ENCODE measurements around the gene AFAP1L2.

DNA sequence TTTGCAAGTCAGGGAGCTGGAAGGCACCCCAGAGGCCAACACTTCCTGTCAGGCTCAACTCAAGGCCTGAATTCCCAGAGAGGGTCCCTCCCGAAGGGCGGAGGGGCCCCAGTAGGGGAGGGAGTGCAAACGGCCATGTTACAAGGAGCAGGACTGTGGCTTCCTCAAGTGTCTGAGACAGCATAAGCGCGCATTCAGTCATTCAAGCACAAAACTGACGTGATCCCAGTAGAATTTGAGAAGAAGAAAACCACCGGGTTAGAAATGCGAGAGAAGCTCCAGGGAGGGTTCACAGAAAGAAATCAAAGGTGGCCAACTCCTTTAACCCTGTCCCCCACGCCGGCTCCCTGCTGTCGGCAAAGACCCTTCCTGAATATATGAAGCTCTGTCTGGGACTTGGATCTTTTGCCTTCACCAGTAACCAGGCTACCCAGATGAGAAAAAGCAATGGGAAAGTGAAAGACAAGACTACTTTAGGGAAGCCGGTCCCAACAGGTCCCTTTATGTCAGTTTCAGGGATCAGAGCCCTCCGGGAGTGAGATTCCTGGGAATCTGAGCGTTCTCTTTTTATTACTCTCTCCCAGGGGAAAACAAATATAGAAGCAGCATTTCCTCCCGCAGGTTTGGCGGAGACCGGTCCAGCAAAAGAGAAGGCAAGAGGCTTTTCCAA, 1.3 kb downstream of the AFAP1L2 start:
- TF ChIP-seq, protein P1, sequence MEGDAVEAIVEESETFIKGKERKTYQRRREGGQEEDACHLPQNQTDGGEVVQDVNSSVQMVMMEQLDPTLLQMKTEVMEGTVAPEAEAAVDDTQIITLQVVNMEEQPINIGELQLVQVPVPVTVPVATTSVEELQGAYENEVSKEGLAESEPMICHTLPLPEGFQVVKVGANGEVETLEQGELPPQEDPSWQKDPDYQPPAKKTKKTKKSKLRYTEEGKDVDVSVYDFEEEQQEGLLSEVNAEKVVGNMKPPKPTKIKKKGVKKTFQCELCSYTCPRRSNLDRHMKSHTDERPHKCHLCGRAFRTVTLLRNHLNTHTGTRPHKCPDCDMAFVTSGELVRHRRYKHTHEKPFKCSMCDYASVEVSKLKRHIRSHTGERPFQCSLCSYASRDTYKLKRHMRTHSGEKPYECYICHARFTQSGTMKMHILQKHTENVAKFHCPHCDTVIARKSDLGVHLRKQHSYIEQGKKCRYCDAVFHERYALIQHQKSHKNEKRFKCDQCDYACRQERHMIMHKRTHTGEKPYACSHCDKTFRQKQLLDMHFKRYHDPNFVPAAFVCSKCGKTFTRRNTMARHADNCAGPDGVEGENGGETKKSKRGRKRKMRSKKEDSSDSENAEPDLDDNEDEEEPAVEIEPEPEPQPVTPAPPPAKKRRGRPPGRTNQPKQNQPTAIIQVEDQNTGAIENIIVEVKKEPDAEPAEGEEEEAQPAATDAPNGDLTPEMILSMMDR (IDR thresholded peaks at IDR 0.05; ENCODE audit: insufficient read depth, low read length, poor library complexity, severe bottlenecking) = no peak
- TF ChIP-seq EZH2phosphoT487 (conservative IDR thresholded peaks at IDR 0.05; ENCODE audit: low read length) = no peak

Measured in SU-DHL-6 (cell line).